HG03469 (cell line): ENCODE data around the gene NBR1.
"Not testable (repeated sequence)": the region's sequence is repeated elsewhere in the genome, so short reads cannot be mapped to it uniquely, and the experiment has no call there.

Experiments
- ATAC-seq: cut with Tn5 transposase; IDR thresholded peaks from one replicate; pipeline ENCODE4 v1.9.1; 2021; ENCODE audit warnings: mild to moderate bottlenecking, moderate library complexity, moderate number of reproducible peaks; ENCODE audit not compliant: unreplicated experiment

The NBR1 gene

DNA sequence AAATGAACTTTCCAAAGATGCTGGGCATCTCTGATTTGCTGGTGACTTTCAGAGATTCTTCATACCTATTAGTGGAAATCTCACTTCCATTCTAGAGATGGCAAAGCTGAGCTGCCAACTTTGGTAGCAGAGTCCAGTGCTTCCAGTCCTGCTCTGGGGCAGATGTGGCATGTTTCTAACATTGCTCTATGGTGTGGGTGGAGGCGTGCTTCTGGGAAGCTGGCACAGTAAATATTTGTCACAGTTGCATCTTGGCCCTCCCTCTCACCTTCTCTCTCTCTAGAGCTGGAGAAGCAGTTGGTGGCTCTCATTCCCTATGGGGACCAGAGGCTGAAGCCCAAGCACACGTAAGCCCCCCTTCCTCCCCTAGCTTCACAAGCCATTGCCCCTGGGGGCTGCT is 42.5 kb downstream of the NBR1 start:
- ATAC-seq, result no peak

DNA sequence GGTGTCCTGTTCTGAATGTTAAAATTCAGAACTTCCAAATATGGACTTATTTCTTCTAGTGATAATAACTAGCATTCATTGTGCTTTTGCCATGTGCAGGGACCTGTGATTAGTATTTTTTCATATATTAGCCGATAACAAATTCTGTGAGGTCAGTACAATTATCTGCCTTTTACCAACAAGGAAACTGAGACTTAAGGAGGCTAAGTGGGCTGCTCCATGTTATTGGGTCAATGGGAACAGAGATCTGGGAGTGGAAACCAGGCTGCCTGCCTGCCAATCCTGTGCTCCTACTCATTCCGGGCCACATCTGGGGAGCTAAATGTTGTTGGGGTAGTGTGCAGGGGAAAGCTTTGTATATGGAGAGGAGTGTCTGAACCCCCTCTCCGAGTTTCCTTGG is 44.3 kb downstream of the NBR1 start:
- no peak for ATAC-seq

DNA sequence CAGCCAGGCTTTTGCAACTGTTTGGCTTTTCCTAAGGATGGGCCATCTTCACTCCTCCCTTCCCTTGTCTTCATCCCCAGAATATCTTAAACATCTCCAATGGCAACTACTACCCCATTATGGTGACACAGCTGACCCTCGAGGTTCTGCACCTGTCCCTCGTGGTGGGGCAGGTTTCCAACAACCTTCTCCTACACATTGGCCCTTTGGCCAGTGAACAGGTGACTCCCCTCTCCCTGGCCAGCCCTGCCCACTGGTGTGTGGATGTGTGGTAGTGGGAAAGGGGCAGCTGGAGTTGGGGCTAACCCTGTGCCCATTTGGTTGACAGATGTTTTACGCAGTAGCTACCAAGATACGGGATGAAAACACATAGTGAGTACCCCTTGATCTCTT is 45.4 kb downstream of the NBR1 start:
- no peak for ATAC-seq

DNA sequence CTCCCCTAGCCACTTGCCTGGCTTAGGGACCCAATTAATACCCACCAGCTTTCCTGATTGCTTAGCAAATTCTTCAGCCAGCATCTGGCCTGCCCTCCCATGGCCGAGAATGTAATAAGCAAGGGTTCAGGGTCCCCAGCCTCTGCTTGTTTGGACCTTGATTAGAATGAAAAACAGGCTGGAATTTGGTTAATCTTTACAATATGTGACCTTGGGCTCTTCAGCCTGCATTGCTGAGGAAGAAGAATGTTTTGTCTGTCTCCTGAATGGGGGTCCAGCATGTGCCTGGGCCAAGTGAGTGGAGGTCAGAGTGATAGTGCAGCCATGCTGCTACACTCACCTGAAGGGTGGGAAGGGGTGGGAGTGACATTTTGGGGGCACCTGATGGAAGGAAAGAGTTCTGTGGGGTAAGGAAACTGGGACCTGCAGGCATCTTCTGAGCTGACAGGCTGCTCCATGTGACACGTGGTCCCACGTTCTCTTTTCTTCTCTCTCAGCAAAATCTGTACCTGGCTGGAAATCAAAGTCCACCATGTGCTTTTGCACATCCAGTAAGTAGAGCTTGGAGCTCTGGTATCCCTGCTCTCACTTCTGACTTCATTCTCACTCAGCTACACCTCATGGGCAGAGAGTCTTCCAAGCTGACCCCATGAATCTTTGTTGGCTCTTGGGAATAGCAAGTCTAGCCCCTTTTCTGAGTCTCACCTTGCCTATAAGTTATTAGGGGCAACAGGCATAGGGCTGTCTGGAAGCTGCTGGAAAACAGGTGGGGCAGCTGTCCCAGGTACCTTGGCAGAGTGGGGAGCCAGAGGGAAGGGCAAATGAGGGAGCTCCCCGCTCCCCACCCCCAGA is 46.0 kb downstream of the NBR1 start:
- ATAC-seq, result no peak

DNA sequence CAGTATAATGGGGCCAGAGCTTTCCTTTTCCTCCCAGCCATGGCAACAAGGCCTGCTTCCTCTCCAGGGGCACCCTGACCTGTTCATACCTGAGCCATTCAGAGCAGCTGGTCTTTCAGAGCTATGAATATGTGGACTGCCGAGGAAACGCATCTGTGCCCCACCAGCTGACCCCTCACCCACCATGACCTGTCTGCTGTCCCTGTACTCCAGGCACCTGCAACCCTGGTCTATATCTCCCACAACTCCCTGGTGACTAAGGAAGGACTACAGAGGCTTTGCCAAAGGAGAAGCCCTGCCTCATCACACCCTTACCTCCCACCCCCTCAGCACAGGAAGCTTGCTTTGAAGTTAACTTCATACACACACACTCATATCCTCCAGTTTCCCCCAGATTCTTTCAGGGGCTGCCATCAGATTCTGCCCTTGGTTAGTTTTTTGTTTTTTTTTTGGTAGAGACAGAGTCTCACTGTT is 46.6 kb downstream of the NBR1 start:
- no peak for ATAC-seq

DNA sequence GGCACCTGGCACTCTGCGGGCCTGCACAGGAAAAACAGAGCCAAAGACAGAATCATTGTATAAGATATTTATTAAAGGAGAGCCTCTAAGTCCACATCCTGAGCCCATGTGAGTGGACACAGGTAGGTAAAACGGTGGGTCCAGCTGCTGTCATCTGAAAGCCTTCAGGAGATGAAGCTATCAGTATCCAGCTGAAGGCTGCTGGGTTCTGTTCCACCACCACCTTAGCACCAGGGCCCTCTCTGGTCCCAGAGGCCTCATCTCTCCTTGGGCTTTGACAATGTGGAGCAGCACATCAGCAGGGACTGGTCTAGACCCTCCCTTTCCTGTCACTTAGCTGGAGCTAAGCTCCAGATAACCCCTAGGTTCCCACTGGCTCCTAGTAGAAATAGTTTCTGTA is 48.0 kb downstream of the NBR1 start:
- no peak for ATAC-seq

DNA sequence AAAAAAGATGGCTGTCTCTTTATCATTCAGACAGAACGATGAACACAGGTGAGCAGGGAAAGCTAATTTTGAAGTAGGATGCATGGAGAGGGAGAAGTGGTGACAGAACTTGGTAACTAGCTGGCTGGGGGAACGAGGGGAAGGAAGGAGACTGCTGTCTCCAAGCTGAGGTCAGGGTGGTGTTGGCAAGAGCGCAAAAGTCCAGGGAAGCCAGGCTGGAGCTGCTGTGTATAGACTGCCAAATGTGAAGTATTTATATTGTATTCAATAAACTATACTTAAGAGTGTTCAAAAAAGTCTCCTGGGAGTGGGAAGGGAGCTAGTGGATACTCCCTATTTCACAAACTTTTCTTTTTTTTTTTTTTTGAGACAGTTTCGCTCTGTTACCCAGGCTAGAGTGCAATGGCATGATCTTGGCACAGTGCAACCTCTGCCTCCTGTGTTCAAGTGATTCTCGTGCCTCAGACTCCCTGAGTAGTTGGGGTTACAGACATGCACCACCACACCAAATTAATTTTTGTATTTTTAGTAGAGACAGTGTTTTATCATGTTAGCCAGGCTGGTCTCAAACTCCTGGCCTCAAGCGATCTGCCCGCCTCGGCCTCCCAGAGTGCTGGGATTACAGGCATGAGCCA is 48.8 kb downstream of the NBR1 start:
- no peak for ATAC-seq

DNA sequence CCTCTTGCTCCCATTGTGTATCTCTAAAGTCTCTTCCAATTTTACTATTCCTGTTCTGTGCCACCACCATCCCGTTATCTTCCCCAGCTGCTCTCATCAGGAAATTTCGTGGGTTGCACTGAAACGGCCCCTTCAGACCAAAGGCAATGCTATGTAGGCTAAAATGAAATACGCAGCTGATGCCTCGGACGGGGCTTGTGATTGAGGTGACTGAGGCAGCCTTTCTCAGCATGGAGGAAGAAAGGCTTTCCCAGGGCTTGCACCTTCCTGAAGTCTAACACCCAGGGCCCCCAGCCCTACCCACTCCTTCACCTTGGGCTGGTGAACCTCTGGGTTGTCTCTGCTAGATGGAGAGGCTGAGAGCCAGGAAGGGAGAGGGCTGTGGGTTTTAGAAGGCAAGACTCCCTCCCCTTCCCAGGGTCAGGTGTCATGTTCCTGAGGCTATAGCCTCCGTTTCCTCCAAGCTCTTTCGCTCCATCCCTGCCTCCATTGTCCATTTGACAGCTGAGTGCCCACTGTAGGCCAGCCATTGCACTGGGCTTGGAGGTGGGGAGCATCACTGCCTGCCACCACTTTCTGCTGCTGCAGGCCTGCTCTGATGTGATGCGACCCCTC is 49.6 kb downstream of the NBR1 start:
- ATAC-seq, result no peak

DNA sequence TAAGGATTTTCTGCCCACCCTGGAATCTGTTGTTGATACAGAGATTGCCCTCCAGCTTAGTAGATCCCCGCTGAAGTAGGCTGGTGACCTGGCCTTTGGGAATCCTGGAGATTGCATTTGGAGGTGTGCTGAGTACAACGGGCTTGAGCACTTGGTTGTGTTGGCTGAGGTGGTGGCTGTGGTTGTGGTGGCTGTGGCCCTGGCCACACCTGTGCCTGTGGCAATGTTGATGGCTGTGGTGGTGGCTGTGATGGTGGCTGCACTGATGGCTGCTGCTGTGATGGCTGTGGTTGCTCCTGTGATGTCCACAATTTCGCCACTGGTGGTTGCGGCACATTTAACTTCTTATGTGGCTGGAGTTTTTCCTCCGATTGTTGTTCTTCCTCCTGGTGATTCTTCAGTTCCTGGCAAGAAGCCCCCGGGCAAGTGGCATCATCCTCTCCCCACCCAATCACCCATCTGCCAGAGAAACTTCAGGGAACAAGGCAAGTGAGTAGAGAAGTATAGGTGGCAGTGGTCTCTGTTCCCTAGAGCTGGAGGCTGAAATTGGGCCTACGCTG is 53.2 kb downstream of the NBR1 start:
- no peak for ATAC-seq

DNA sequence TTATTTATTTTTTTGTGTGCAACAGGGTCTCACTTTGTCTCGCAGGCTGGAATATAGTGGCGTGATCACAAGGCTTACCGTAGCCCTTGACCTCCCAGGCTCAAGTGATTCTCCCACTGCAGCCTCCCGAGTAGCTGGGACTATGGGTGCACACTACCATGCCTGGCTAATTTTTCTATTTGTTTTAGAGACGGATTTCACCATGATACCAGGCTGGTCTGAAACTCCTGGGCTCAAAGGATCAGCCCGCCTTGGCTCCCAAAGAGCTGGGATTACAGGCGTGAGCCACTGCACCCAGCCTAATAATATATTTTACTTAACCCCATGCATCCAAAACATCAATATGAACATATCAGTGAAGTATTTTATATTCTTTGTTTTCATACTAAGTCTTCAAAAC is 55.4 kb downstream of the NBR1 start:
- ATAC-seq, result no peak

DNA sequence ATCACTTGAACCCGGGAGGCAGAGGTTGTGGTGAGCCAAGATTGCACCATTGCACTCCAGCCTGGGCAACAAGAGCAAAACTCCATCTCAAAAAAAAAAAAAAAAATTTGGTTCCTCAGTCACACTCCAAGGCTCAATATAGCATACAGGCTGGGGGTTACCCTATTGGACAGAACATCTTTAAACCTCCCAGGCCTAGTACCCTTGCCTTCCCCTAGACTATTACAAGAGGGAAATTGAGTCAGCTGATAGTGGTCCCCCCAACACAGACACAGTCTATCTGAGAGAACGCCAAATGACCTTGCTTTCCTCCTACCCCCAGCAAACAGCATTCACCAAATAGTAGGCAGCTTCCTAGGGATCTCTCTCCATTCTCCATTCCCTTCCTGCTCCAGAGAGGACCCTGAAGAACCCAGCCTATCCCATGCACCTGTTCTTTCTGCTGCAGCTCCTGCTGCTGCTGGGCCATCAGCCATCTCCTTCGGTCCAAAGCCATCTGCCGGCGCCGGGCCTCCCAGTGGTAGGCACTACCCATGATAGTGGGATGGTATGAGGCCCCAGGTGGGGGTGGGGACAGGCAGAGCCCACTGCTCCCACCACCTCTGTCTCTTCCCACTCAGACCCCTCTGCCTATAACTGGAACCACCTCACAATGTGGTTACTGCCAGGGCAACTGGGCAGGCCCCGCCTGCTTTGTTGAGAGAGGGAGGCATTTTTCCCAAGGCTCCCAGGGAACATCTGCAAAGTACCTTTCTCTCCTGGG is 57.2 kb downstream of the NBR1 start, which contains the start of gene CCDC200:
TSS of gene CCDC200 (minus strand) at position 604 of the 763 bp plus-strand sequence. CDS start at position 535, 69 bp downstream.
- ATAC-seq, result not testable (repeated sequence)

DNA sequence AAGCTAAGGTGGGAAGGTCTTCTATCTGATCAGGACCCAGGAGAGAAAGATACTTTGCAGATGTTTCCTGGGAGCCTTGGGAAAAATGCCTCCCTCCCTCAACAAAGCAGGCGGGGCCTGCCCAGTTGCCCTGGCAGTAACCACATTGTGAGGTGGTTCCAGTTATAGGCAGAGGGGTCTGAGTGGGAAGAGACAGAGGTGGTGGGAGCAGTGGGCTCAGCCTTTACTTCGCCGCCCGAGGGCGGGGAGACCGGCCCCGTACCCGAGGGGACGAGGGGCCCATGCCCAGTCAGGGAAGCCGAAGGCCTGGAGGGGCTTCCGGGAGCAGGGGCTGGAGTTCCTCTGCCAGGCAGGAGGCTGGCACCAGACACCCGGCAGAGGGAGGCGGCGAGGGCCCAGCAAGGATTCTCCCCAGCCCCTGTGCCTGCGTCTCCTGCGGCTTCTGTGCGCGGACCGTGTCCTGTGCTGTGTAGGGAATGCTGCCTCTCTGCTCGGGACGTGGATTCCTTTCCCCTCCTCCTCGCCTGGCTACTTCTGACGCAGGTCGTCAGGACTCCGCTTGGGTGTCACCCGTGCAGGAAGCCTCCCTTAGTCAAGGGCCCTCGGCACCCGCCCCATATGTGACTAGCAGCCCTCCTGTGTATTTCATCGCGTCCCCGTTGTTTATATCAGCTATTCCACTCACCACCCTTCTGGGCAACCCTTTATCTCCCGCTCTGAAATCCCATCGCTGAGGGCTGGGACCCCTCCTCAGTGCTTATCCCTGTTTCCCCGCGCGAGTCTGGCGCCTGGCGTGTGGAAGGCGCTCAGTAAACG is 60.4 kb downstream of the NBR1 start:
- not testable (repeated sequence) for ATAC-seq

DNA sequence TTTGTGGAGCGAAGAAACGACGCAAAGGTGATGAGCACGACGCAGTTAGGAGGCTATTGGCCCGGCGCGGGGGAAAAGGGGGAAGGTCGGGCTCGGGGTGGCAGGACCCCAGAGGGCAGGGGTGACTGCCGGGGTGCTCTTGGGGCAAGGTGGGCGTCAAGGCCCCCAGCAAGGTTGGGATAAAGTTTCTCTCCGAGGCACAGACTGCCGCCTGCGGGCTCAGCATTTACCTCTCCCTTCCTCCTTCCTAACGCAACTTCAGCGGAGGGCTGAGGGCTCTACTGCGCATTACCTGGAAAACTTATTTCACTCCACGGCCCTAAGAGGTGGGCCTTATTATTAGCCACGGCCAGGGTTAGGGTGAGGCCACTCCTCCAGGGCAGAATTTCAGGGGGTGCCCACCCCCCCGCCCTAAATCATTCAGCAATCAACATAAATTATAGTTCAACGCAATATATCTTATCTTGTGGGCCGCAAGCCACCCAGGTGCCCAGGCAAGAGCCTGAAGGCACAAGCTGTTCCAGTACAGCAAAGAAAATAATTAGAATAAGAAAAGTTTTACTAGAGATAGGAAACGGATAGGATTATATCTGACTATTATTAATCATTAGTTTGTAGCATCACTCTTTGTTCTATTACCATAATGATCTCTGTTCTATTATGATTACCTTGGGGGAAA is 61.1 kb downstream of the NBR1 start:
- ATAC-seq, result not testable (repeated sequence)

DNA sequence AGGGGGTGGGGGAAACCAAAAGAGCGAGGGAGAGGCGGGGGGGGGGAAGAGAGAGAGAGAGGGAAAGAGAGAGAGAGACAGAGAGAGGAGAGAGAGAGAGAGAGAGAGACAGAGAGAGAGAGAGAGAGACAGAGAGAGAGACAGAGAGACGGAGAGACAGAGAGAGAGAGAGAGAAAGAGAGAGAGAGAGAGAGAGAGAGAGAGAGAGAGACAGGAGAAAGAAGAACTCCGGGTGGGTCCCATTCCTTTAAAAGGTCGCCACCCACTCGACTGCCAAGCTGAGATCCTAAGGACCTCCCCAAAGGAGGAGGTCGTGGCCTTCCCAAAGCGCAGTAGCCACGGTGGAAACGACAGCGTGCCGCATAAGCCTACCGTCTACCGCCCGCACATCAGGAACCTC is 62.2 kb downstream of the NBR1 start:
- not testable (repeated sequence) for ATAC-seq

DNA sequence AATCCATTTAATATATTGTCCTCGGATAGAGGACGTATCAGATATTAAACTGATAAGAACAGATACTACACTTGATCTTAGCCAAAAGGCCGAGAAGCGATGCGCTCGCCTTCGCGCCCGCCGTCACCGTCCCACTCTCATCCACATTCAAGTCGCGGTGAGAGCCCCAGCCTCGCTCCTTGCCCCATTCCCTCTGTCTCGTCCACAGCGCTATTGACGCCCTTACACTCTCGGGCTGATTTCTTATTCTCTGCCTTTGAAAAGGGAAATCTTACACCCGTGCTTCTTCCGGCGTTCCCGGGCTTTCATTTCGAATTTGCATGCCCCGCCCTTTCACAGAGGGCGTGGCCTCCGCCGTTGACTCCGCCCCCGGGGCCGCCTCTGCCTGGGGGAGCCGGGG is 62.9 kb downstream of the NBR1 start, which contains the start of gene RNU2-1:
TSS of gene RNU2-1 (minus strand) at position 101 of the 400 bp plus-strand sequence.
- not testable (repeated sequence) for ATAC-seq

DNA sequence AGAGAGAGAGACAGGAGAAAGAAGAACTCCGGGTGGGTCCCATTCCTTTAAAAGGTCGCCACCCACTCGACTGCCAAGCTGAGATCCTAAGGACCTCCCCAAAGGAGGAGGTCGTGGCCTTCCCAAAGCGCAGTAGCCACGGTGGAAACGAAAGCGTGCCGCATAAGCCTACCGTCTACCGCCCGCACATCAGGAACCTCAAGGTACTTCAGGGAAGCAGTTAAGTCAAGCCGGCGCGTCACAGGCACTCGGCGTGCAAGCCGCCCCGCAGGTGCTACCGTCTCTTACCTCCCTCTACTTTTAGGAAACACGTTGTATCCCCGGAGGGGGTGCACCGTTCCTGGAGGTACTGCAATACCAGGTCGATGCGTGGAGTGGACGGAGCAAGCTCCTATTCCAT is 68.6 kb downstream of the NBR1 start:
- not testable (repeated sequence) for ATAC-seq

DNA sequence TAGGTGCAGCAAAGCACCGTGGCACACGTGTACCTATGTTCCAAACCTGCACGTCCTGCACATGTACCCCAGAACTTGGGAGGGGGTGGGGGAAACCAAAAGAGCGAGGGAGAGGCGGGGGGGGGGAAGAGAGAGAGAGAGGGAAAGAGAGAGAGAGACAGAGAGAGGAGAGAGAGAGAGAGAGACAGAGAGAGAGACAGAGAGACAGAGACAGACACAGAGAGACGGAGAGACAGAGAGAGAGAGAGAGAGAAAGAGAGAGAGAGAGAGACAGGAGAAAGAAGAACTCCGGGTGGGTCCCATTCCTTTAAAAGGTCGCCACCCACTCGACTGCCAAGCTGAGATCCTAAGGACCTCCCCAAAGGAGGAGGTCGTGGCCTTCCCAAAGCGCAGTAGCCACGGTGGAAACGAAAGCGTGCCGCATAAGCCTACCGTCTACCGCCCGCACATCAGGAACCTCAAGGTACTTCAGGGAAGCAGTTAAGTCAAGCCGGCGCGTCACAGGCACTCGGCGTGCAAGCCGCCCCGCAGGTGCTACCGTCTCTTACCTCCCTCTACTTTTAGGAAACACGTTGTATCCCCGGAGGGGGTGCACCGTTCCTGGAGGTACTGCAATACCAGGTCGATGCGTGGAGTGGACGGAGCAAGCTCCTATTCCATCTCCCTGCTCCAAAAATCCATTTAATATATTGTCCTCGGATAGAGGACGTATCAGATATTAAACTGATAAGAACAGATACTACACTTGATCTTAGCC is 69.8 kb downstream of the NBR1 start:
- not testable (repeated sequence) for ATAC-seq

DNA sequence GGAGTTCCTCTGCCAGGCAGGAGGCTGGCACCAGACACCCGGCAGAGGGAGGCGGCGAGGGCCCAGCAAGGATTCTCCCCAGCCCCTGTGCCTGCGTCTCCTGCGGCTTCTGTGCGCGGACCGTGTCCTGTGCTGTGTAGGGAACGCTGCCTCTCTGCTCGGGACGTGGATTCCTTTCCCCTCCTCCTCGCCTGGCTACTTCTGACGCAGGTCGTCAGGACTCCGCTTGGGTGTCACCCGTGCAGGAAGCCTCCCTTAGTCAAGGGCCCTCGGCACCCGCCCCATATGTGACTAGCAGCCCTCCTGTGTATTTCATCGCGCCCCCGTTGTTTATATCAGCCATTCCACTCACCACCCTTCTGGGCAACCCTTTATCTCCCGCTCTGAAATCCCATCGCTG is 75.4 kb downstream of the NBR1 start:
- not testable (repeated sequence) for ATAC-seq
